ENCODE results near the gene DCBLD1.

- TF ChIP-seq POLR2A (IDR thresholded peaks at IDR 0.05; ENCODE audit: low read depth, low read length), result no peak
- no peak for TF ChIP-seq TAF1 (IDR thresholded peaks at IDR 0.05; ENCODE audit: low read depth, low read length)
Measured at GRCh38 chr6:117496383-117496990, 14.0 kb downstream of the DCBLD1 start.

All from GM12891 (cell line).